OCI-LY1 (cell line): Measurements from ENCODE around the gene RNF141.

Experiments
- H2AFZ ChIP-seq: fragments of 200-600 bp; sonication (generic), shearing (Covaris generic); 2 replicates; pipeline ENCODE4 v1.6.0; 2014; ENCODE audit warnings: antibody characterized with exemption, mild to moderate bottlenecking, low read length
- H3F3A ChIP-seq: fragments of 200-600 bp; sonication (generic), shearing (Covaris generic); 2 replicates; pipeline ENCODE4 v1.6.0; 2014; ENCODE audit warnings: mild to moderate bottlenecking, antibody characterized with exemption, low read length, moderate library complexity; ENCODE audit not compliant: insufficient read depth
- H3K27ac ChIP-seq: fragments of 200-600 bp; sonication (generic); 2 replicates; pipeline ENCODE4 v1.5.1; 2014; ENCODE audit warnings: low read length, mixed run types, mild to moderate bottlenecking, low read depth; ENCODE audit not compliant: poor library complexity, severe bottlenecking
- H3K27me3 ChIP-seq: fragments of 200-600 bp; sonication (generic); 2 replicates; pipeline ENCODE4 v1.6.0; 2014; ENCODE audit warnings: antibody characterized with exemption, mild to moderate bottlenecking, low read length, moderate library complexity; ENCODE audit not compliant: insufficient read depth
- H3K36me3 ChIP-seq: fragments of 200-600 bp; sonication (generic); 2 replicates; pipeline ENCODE4 v1.6.1; 2014; ENCODE audit warnings: mild to moderate bottlenecking, antibody characterized with exemption, low read length, moderate library complexity, mixed read lengths; ENCODE audit not compliant: insufficient read depth
- H3K4me1 ChIP-seq: fragments of 200-600 bp; sonication (generic); 2 replicates; pipeline ENCODE4 v1.5.1; 2014; ENCODE audit warnings: mild to moderate bottlenecking, low read length, moderate library complexity; ENCODE audit not compliant: insufficient read depth, severe bottlenecking
- H3K4me2 ChIP-seq: fragments of 200-600 bp; sonication (generic), shearing (Covaris generic); 2 replicates; pipeline ENCODE4 v1.6.1; 2014; ENCODE audit warnings: low read length
- H3K4me3 ChIP-seq: fragments of 200-600 bp; sonication (generic); 2 replicates; pipeline ENCODE4 v1.5.1; 2014; ENCODE audit warnings: low read length, low read depth, mild to moderate bottlenecking, mixed read lengths; ENCODE audit not compliant: poor library complexity, severe bottlenecking
- H3K79me2 ChIP-seq: fragments of 200-600 bp; shearing (Covaris generic); 2 replicates; pipeline ENCODE4 v1.6.1; 2016; ENCODE audit warnings: mixed run types, low read length, mixed read lengths; ENCODE audit not compliant: insufficient read depth
- H3K9ac ChIP-seq: fragments of 200-600 bp; sonication (generic), shearing (Covaris generic); 2 replicates; pipeline ENCODE4 v1.6.1; 2014; ENCODE audit warnings: mild to moderate bottlenecking, low read length, mixed read lengths
- H3K9me2 ChIP-seq: fragments of 200-600 bp; sonication (generic), shearing (Covaris generic); 2 replicates; pipeline ENCODE4 v1.6.1; 2014; ENCODE audit warnings: low read depth, mild to moderate bottlenecking, low read length, mixed read lengths
- H3K9me3 ChIP-seq: fragments of 200-600 bp; shearing (Covaris generic); 2 replicates; pipeline ENCODE4 v1.6.1; 2014; ENCODE audit warnings: low read length, mixed read lengths
- H4K20me1 ChIP-seq: fragments of 200-600 bp; sonication (generic), shearing (Covaris generic); 2 replicates; pipeline ENCODE4 v1.6.0; 2016; ENCODE audit warnings: mild to moderate bottlenecking, low read length; ENCODE audit not compliant: insufficient read depth
- CTCF ChIP-seq: fragments of 200-600 bp; sonication (generic), shearing (Covaris generic); IDR thresholded peaks from 2 replicates; pipeline ENCODE4 v1.5.1; 2017; ENCODE audit warnings: mild to moderate bottlenecking, antibody characterized with exemption, low read length, moderate library complexity, mixed read lengths
- EZH2 ChIP-seq: fragments of 200-600 bp; sonication (generic), shearing (Covaris generic); IDR thresholded peaks from 2 replicates; pipeline ENCODE4 v1.8.0; 2017; ENCODE audit warnings: borderline replicate concordance, mixed run types, mild to moderate bottlenecking, antibody characterized with exemption, low read length, moderate library complexity, mixed read lengths

RNF141 gene

GRCh38 chr11:10576035-10576398 lies 35.0 kb upstream of the RNF141 start:
- Histone ChIP-seq H3K36me3 (no peaks in the 10 kb centered on the region), H3K27me3 (no peaks in the 10 kb centered on the region), H3K9me2 (no peaks in the 10 kb centered on the region), H3K79me2 (no peaks in the 10 kb centered on the region), H3K9me3 (no peaks in the 10 kb centered on the region), H3K4me1 (no peaks in the 10 kb centered on the region), H3K4me2 (no peak overlapping the region), H4K20me1 (no peaks in the 10 kb centered on the region), H3K27ac (no peak overlapping the region), H3K4me3 (no peak overlapping the region), H3F3A (no peaks in the 10 kb centered on the region), H2AFZ (no peak overlapping the region), H3K9ac (no peak overlapping the region)
- no peak for TF ChIP-seq CTCF
- no peak for TF ChIP-seq EZH2

GRCh38 chr11:10575346-10576034 lies 34.5 kb upstream of the RNF141 start:
- Histone ChIP-seq H3K9me3 (no peaks in the 10 kb centered on the region), H3K36me3 (no peaks in the 10 kb centered on the region), H4K20me1 (no peaks in the 10 kb centered on the region), H3K27ac (no peak overlapping the region), H3K4me3 (no peak overlapping the region), H3K79me2 (no peaks in the 10 kb centered on the region), H3K27me3 (no peaks in the 10 kb centered on the region), H2AFZ (no peak overlapping the region), H3K4me2 (no peak overlapping the region), H3K9me2 (no peaks in the 10 kb centered on the region), H3K9ac (no peak overlapping the region), H3K4me1 (no peaks in the 10 kb centered on the region), H3F3A (no peaks in the 10 kb centered on the region)
- no peak for TF ChIP-seq CTCF
- no peak for TF ChIP-seq EZH2

- H3F3A ChIP-seq = no peaks in the 10 kb centered on the region
- H3K36me3 ChIP-seq = no peaks in the 10 kb centered on the region
- no peak overlapping the region for H3K27ac ChIP-seq
- H2AFZ ChIP-seq = no peak overlapping the region
- no peaks in the 10 kb centered on the region for H3K27me3 ChIP-seq
- H3K4me2 ChIP-seq = no peak overlapping the region
- no peaks in the 10 kb centered on the region for H3K79me2 ChIP-seq
- H3K4me3 ChIP-seq = no peak overlapping the region
- no peak for TF ChIP-seq CTCF
- TF ChIP-seq EZH2 = no peak
- no peak overlapping the region for H3K9ac ChIP-seq
- no peaks in the 10 kb centered on the region for H3K9me3 ChIP-seq
- H3K4me1 ChIP-seq = no peaks in the 10 kb centered on the region
- no peaks in the 10 kb centered on the region for H3K9me2 ChIP-seq
- no peaks in the 10 kb centered on the region for H4K20me1 ChIP-seq
These were observed 32.6 kb upstream of the RNF141 start for GRCh38 chr11:10573556-10573955.
